Vagina (tissue), 2 donors: ENCODE results near the gene MSH3.

Source experiments
- CTCF ChIP-seq, 3 experiments: fragments of 450-650 bp in 2 of 3; fragments of 200-600 bp in 1 of 3; sonication (generic) in 1 of 3; IDR thresholded peaks; one replicate each; pipeline ENCODE4 v1.5.1; 2017 to 2019; ENCODE audit warnings: antibody characterized with exemption in 3 of 3, mild to moderate bottlenecking in 2 of 3, moderate library complexity in 2 of 3
- POLR2A ChIP-seq, 2 donors: fragments of 450-650 bp; IDR thresholded peaks; one replicate each; pipeline ENCODE4 v1.6.1; 2017; ENCODE audit warnings: antibody characterized with exemption in 2 of 2, mild to moderate bottlenecking in 2 of 2, moderate library complexity in 2 of 2

DNA sequence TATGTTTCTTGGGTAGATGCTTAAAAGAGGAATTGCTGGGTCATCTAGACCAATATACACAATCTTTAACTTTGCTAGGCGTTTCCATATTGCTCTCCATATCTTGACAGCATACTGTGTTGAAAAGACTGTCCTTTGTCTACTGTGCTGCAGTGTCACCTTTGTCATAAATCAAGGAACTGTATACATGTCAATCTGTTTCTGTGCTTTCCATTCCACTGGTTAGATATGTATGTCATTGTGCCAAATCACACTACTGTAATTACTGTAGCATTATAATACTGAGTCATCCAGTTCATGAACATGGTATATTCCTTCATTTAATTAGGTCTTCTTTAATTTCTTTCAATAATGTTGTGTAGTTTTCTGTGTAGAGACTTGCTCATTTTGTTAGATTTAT, 156.0 kb downstream of the MSH3 start:
- TF ChIP-seq CTCF (IDR thresholded peaks at IDR 0.05) (no peak), POLR2A (IDR thresholded peaks at IDR 0.05) (no peak)
